Measurements from ENCODE around the gene LGALS3BP.

DNA sequence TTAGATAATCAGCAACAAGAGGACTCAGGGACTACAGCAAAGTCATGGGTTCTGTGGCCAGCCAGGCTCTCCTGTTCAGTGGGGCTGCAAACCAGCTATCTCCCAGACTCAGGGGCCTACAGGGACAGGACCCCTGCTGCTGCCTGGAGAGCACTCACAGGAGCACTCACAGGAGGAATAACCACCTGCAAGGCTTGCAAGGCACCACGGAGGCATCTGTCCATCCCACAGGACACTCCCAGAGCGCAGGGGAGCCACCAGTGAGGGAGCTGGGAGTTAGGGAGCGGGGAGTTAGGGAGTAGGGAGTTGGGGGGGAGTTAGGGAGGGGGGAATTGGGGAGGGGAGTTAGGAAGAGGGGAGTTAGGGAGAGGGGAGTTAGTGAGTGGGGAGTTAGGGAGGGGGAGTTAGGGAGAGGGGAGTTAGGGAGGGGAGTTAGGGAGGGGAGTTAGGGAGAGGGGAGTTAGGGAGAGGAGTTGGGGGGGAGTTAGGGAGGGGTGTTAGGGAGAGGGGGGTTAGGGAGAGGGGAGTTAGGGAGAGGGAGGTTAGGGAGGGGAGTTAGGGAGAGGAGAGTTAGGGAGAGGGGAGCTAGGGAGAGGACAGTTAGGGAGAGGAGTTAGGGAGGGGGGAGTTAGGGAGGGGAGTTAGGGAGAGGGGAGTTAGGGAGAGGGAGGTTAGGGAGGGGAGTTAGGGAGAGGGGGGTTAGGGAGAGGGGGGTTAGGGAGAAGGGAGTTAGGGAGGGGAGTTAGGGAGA lies 24.1 kb upstream of the LGALS3BP start:
- TF ChIP-seq, protein P1, sequence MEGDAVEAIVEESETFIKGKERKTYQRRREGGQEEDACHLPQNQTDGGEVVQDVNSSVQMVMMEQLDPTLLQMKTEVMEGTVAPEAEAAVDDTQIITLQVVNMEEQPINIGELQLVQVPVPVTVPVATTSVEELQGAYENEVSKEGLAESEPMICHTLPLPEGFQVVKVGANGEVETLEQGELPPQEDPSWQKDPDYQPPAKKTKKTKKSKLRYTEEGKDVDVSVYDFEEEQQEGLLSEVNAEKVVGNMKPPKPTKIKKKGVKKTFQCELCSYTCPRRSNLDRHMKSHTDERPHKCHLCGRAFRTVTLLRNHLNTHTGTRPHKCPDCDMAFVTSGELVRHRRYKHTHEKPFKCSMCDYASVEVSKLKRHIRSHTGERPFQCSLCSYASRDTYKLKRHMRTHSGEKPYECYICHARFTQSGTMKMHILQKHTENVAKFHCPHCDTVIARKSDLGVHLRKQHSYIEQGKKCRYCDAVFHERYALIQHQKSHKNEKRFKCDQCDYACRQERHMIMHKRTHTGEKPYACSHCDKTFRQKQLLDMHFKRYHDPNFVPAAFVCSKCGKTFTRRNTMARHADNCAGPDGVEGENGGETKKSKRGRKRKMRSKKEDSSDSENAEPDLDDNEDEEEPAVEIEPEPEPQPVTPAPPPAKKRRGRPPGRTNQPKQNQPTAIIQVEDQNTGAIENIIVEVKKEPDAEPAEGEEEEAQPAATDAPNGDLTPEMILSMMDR (IDR thresholded peaks at IDR 0.05; ENCODE audit: low read length) = no peak
- no peak for TF ChIP-seq EZH2 (IDR thresholded peaks at IDR 0.05; ENCODE audit: borderline replicate concordance, low read length)

Measured in OCI-LY1 (cell line).